Dedifferentiated amniotic fluid mesenchymal stem cell (primary cell): ENCODE data around the gene PCBD2.
"Not testable (repeated sequence)": the region's sequence is repeated elsewhere in the genome, so short reads cannot be mapped to it uniquely, and the experiment has no call there.

Experiments used
- DNase-seq: peaks from one replicate; pipeline ENCODE4 v3.0.0-alpha.2; 2016; ENCODE audit errors: extremely low spot score

Gene PCBD2

GRCh38 chr5:134906811-134907210, 1.9 kb downstream of the PCBD2 start:
- no peak for DNase-seq

GRCh38 chr5:134910752-134911151, 5.8 kb downstream of the PCBD2 start:
- not testable (repeated sequence) for DNase-seq

- no peak for DNase-seq
These were observed 6.6 kb downstream of the PCBD2 start for GRCh38 chr5:134911285-134912206.

- no peak for DNase-seq
These were observed 8.3 kb downstream of the PCBD2 start for GRCh38 chr5:134913254-134913653.

- DNase-seq, result no peak
These were observed 8.9 kb downstream of the PCBD2 start for GRCh38 chr5:134913795-134914194.

- no peak for DNase-seq
These were observed 12.3 kb downstream of the PCBD2 start for GRCh38 chr5:134917070-134917815.

GRCh38 chr5:134918861-134919260, 13.9 kb downstream of the PCBD2 start:
- no peak for DNase-seq

- no peak for DNase-seq
These were observed 16.1 kb downstream of the PCBD2 start for GRCh38 chr5:134920848-134921575.

- no peak for DNase-seq
These were observed 27.6 kb downstream of the PCBD2 start for GRCh38 chr5:134932508-134932907.

GRCh38 chr5:134934202-134934601, 29.3 kb downstream of the PCBD2 start:
- DNase-seq, result no peak

GRCh38 chr5:134935711-134936602, 31.0 kb downstream of the PCBD2 start:
- DNase-seq, result no peak

GRCh38 chr5:134937526-134937925, 32.6 kb downstream of the PCBD2 start:
- no peak for DNase-seq

GRCh38 chr5:134938030-134938429, 33.1 kb downstream of the PCBD2 start:
- DNase-seq, result no peak

GRCh38 chr5:134939500-134939899, 34.6 kb downstream of the PCBD2 start:
- DNase-seq, result no peak

- DNase-seq, result no peak
These were observed 38.6 kb downstream of the PCBD2 start for GRCh38 chr5:134943547-134943946.

- DNase-seq, result no peak
These were observed 39.7 kb downstream of the PCBD2 start for GRCh38 chr5:134944630-134945029.

GRCh38 chr5:134945041-134945440, 40.1 kb downstream of the PCBD2 start:
- peak; percentile 32 for DNase-seq

GRCh38 chr5:134948911-134949310, 44.0 kb downstream of the PCBD2 start:
- DNase-seq, result no peak

GRCh38 chr5:134949316-134949715, 44.4 kb downstream of the PCBD2 start:
- no peak for DNase-seq

GRCh38 chr5:134957920-134958608, 53.1 kb downstream of the PCBD2 start:
- DNase-seq, result no peak

GRCh38 chr5:134958755-134959154, 53.8 kb downstream of the PCBD2 start:
- no peak for DNase-seq
